Trophoblast cell (in vitro differentiated cells and primary cell): ENCODE data around the gene KLHL6.

Source experiments
- DNase-seq, 2 donors: peaks; one replicate each; pipeline ENCODE4 v3.0.0-alpha.2; 2016
- H2AFZ ChIP-seq: 2 replicates; pipeline ENCODE4 v1.6.1; 2013; ENCODE audit warnings: low read length, moderate library complexity, mild to moderate bottlenecking; ENCODE audit not compliant: insufficient read depth, poor library complexity
- H2AK5ac ChIP-seq: 2 replicates; pipeline ENCODE4 v1.6.1; 2013; ENCODE audit warnings: mild to moderate bottlenecking, low read length
- H2BK120ac ChIP-seq: 2 replicates; pipeline ENCODE4 v1.6.1; 2013; ENCODE audit warnings: low read length, mild to moderate bottlenecking, moderate library complexity; ENCODE audit not compliant: insufficient read depth, poor library complexity
- H2BK12ac ChIP-seq: 2 replicates; pipeline ENCODE4 v1.6.1; 2013; ENCODE audit warnings: mild to moderate bottlenecking, low read length, moderate library complexity
- H2BK5ac ChIP-seq: 2 replicates; pipeline ENCODE4 v1.6.1; 2013; ENCODE audit warnings: low read length, low read depth, moderate library complexity, mild to moderate bottlenecking; ENCODE audit not compliant: poor library complexity
- H3K14ac ChIP-seq: 2 replicates; pipeline ENCODE4 v1.6.1; 2013; ENCODE audit warnings: mild to moderate bottlenecking, low read length
- H3K18ac ChIP-seq: 2 replicates; pipeline ENCODE4 v1.6.1; 2013; ENCODE audit warnings: mild to moderate bottlenecking, low read length
- H3K23ac ChIP-seq: 2 replicates; pipeline ENCODE4 v1.6.1; 2013; ENCODE audit warnings: low read length
- H3K27ac ChIP-seq: 2 replicates; pipeline ENCODE4 v1.5.1; 2013; ENCODE audit warnings: low read depth, mild to moderate bottlenecking, inconsistent platforms, low read length, moderate library complexity
- H3K27me3 ChIP-seq: 2 replicates; pipeline ENCODE4 v1.6.1; 2013; ENCODE audit warnings: inconsistent platforms, mild to moderate bottlenecking, low read length, moderate library complexity; ENCODE audit not compliant: insufficient read depth
- H3K36me3 ChIP-seq, 2 experiments: 1 replicate in 1 of 2; 2 replicates in 1 of 2; pipeline ENCODE4 v1.6.1; 2013; ENCODE audit warnings: low read length in 2 of 2, mild to moderate bottlenecking in 2 of 2, moderate library complexity in 1 of 2; ENCODE audit not compliant: insufficient read depth in 2 of 2, control insufficient read depth in 1 of 2
- H3K4ac ChIP-seq: 2 replicates; pipeline ENCODE4 v1.6.1; 2013; ENCODE audit warnings: low read depth, mild to moderate bottlenecking, low read length, moderate library complexity
- H3K4me1 ChIP-seq, 2 experiments: 1 replicate in 1 of 2; 2 replicates in 1 of 2; pipeline ENCODE4 v1.6.1; 2013; ENCODE audit warnings: low read length in 2 of 2, mild to moderate bottlenecking in 2 of 2, moderate library complexity in 1 of 2; ENCODE audit not compliant: insufficient read depth in 2 of 2, control insufficient read depth in 1 of 2
- H3K4me2 ChIP-seq: 2 replicates; pipeline ENCODE4 v1.6.1; 2013; ENCODE audit warnings: inconsistent platforms, mild to moderate bottlenecking, low read length, moderate library complexity
- H3K4me3 ChIP-seq: 2 replicates; pipeline ENCODE4 v1.5.1; 2013; ENCODE audit warnings: mild to moderate bottlenecking, low read depth, low read length, inconsistent platforms
- H3K79me1 ChIP-seq: one replicate; pipeline ENCODE4 v1.6.1; 2013; ENCODE audit warnings: low read length
- H3K79me2 ChIP-seq: 2 replicates; pipeline ENCODE4 v1.6.1; 2013; ENCODE audit warnings: low read length, mild to moderate bottlenecking; ENCODE audit not compliant: control insufficient read depth, insufficient read depth, poor library complexity
- H3K9ac ChIP-seq: 2 replicates; pipeline ENCODE4 v1.6.1; 2013; ENCODE audit warnings: mild to moderate bottlenecking, low read length
- H3K9me3 ChIP-seq: 2 replicates; pipeline ENCODE4 v1.6.1; 2013; ENCODE audit warnings: low read depth, mild to moderate bottlenecking, control low read depth, inconsistent platforms, low read length; ENCODE audit not compliant: insufficient read depth
- H4K12ac ChIP-seq: 2 replicates; pipeline ENCODE4 v1.6.1; 2013; ENCODE audit warnings: low read depth, mild to moderate bottlenecking, low read length, moderate library complexity
- H4K8ac ChIP-seq: 2 replicates; pipeline ENCODE4 v1.6.1; 2013; ENCODE audit warnings: low read depth, mild to moderate bottlenecking, low read length, moderate library complexity
- H4K91ac ChIP-seq: one replicate; pipeline ENCODE4 v1.6.1; 2013; ENCODE audit warnings: low read depth, mild to moderate bottlenecking, low read length, moderate library complexity
- WGBS: extraction: QIAGEN DNeasy Blood & Tissue Kit; methylation state at CpG from one replicate; pipeline ENCODE4 v1.1.7; 2013; ENCODE audit warnings: missing lambda C conversion rate; ENCODE audit not compliant: insufficient read length, insufficient coverage; ENCODE audit errors: extremely low coverage; 5-methylcytosine and 5-hydroxymethylcytosine counted together

Gene KLHL6

GRCh38 chr3:183473969-183474368, 81.5 kb downstream of the KLHL6 start:
- H3K23ac ChIP-seq, result no peak overlapping the region
- no peak overlapping the region for H3K4me2 ChIP-seq
- H4K12ac ChIP-seq, result no peak overlapping the region
- H3K14ac ChIP-seq, result no peak overlapping the region
- no peak overlapping the region for H2BK12ac ChIP-seq
- no peaks in the 10 kb centered on the region for H3K4me1 ChIP-seq
- H2BK120ac ChIP-seq, result no peak overlapping the region
- H2AK5ac ChIP-seq, result no peak overlapping the region
- no CpG with 5 or more reads among the region's 2 CpGs for WGBS
- H2AFZ ChIP-seq, result no peak overlapping the region
- H4K91ac ChIP-seq, result no peak overlapping the region
- no peaks in the 10 kb centered on the region for H3K36me3 ChIP-seq
- H3K4me3 ChIP-seq, result no peak overlapping the region
- H3K27me3 ChIP-seq, result no peaks in the 10 kb centered on the region
- no peaks in the 10 kb centered on the region for H3K79me2 ChIP-seq
- no peak for DNase-seq
- H3K4ac ChIP-seq, result no peak overlapping the region
- no peak overlapping the region for H2BK5ac ChIP-seq
- H4K8ac ChIP-seq, result no peak overlapping the region
- no peak overlapping the region for H3K27ac ChIP-seq
- H3K18ac ChIP-seq, result no peak overlapping the region
- H3K9ac ChIP-seq, result no peak overlapping the region
- no peaks in the 10 kb centered on the region for H3K79me1 ChIP-seq
- H3K9me3 ChIP-seq, result no peaks in the 10 kb centered on the region

GRCh38 chr3:183472155-183472554, 83.4 kb downstream of the KLHL6 start:
- DNase-seq, result no peak
- Histone ChIP-seq H3K79me2 (no peaks in the 10 kb centered on the region), H3K23ac (no peak overlapping the region), H2AFZ (no peak overlapping the region), H2BK12ac (no peak overlapping the region), H3K4ac (no peak overlapping the region), H4K12ac (no peak overlapping the region), H2BK120ac (no peak overlapping the region), H3K4me1 (no peaks in the 10 kb centered on the region), H3K9me3 (no peaks in the 10 kb centered on the region), H3K18ac (no peak overlapping the region), H3K79me1 (no peaks in the 10 kb centered on the region), H2AK5ac (no peak overlapping the region), H3K4me2 (no peak overlapping the region), H3K14ac (no peak overlapping the region), H3K27ac (no peak overlapping the region), H3K9ac (no peak overlapping the region), H2BK5ac (no peak overlapping the region), H3K36me3 (no peaks in the 10 kb centered on the region), H4K8ac (no peak overlapping the region), H3K27me3 (no peaks in the 10 kb centered on the region), H4K91ac (no peak overlapping the region), H3K4me3 (no peak overlapping the region)
- WGBS, result no CpG with 5 or more reads among the region's 6 CpGs

GRCh38 chr3:183468424-183468823, 87.1 kb downstream of the KLHL6 start:
- no peak overlapping the region for H3K4me3 ChIP-seq
- no peak overlapping the region for H3K23ac ChIP-seq
- WGBS, result no CpG with 5 or more reads among the region's 1 CpG
- H3K14ac ChIP-seq, result no peak overlapping the region
- H3K27me3 ChIP-seq, result no peaks in the 10 kb centered on the region
- no peak overlapping the region for H3K18ac ChIP-seq
- H3K9ac ChIP-seq, result no peak overlapping the region
- H2AFZ ChIP-seq, result no peak overlapping the region
- no peak overlapping the region for H2AK5ac ChIP-seq
- H2BK5ac ChIP-seq, result no peak overlapping the region
- H4K91ac ChIP-seq, result no peak overlapping the region
- no peak overlapping the region for H4K12ac ChIP-seq
- no peak overlapping the region for H3K4ac ChIP-seq
- no peaks in the 10 kb centered on the region for H3K36me3 ChIP-seq
- H2BK12ac ChIP-seq, result no peak overlapping the region
- H2BK120ac ChIP-seq, result no peak overlapping the region
- no peaks in the 10 kb centered on the region for H3K9me3 ChIP-seq
- no peaks in the 10 kb centered on the region for H3K79me2 ChIP-seq
- H3K27ac ChIP-seq, result no peak overlapping the region
- H4K8ac ChIP-seq, result no peak overlapping the region
- no peak for DNase-seq
- H3K4me1 ChIP-seq, result no peaks in the 10 kb centered on the region
- H3K4me2 ChIP-seq, result no peak overlapping the region
- no peaks in the 10 kb centered on the region for H3K79me1 ChIP-seq

- H3K27me3 ChIP-seq, result no peaks in the 10 kb centered on the region
- H2BK5ac ChIP-seq, result no peak overlapping the region
- no peak overlapping the region for H3K4me2 ChIP-seq
- H3K4ac ChIP-seq, result no peak overlapping the region
- H4K91ac ChIP-seq, result no peak overlapping the region
- H3K4me1 ChIP-seq, result no peaks in the 10 kb centered on the region
- no peak overlapping the region for H2AK5ac ChIP-seq
- H3K9me3 ChIP-seq, result no peaks in the 10 kb centered on the region
- WGBS, result no CpG with 5 or more reads among the region's 3 CpGs
- H3K36me3 ChIP-seq, result no peaks in the 10 kb centered on the region
- no peak overlapping the region for H3K9ac ChIP-seq
- no peak overlapping the region for H4K8ac ChIP-seq
- no peaks in the 10 kb centered on the region for H3K79me1 ChIP-seq
- no peak overlapping the region for H3K14ac ChIP-seq
- no peaks in the 10 kb centered on the region for H3K79me2 ChIP-seq
- no peak overlapping the region for H3K27ac ChIP-seq
- no peak overlapping the region for H2BK120ac ChIP-seq
- no peak overlapping the region for H3K18ac ChIP-seq
- H2AFZ ChIP-seq, result no peak overlapping the region
- no peak overlapping the region for H2BK12ac ChIP-seq
- H3K23ac ChIP-seq, result no peak overlapping the region
- H4K12ac ChIP-seq, result no peak overlapping the region
- DNase-seq, result no peak
- H3K4me3 ChIP-seq, result no peak overlapping the region
Measured at GRCh38 chr3:183466575-183466974, 88.9 kb downstream of the KLHL6 start.
